T-helper 2 cell treated with Interferon-gamma antibody and Interleukin-4, amounts not matched to agents 100 ng/mL and 5 ng/mL, for 36 hours (primary cell): ENCODE data around the gene SYNRG. TPM values are rescaled to one million over a fixed set of nuclear protein-coding genes. Genes with fewer than 3 reads are reported as not detected.
"Not testable (repeated sequence)": the region's sequence is repeated elsewhere in the genome, so short reads cannot be mapped to it uniquely, and the experiment has no call there.

Source experiments
- intact Hi-C: fragments of 100-400 bp; cut with micrococcal nuclease; formaldehyde crosslinking; loops from one replicate; pipeline ENCODE4 v1.15.1; 2023
- total RNA-seq: library from RNA; stranded (reverse); gene quantifications from 2 replicates; pipeline ENCODE4 v1.2.3, GENCODE V29; 2022

SYNRG gene, protein sequence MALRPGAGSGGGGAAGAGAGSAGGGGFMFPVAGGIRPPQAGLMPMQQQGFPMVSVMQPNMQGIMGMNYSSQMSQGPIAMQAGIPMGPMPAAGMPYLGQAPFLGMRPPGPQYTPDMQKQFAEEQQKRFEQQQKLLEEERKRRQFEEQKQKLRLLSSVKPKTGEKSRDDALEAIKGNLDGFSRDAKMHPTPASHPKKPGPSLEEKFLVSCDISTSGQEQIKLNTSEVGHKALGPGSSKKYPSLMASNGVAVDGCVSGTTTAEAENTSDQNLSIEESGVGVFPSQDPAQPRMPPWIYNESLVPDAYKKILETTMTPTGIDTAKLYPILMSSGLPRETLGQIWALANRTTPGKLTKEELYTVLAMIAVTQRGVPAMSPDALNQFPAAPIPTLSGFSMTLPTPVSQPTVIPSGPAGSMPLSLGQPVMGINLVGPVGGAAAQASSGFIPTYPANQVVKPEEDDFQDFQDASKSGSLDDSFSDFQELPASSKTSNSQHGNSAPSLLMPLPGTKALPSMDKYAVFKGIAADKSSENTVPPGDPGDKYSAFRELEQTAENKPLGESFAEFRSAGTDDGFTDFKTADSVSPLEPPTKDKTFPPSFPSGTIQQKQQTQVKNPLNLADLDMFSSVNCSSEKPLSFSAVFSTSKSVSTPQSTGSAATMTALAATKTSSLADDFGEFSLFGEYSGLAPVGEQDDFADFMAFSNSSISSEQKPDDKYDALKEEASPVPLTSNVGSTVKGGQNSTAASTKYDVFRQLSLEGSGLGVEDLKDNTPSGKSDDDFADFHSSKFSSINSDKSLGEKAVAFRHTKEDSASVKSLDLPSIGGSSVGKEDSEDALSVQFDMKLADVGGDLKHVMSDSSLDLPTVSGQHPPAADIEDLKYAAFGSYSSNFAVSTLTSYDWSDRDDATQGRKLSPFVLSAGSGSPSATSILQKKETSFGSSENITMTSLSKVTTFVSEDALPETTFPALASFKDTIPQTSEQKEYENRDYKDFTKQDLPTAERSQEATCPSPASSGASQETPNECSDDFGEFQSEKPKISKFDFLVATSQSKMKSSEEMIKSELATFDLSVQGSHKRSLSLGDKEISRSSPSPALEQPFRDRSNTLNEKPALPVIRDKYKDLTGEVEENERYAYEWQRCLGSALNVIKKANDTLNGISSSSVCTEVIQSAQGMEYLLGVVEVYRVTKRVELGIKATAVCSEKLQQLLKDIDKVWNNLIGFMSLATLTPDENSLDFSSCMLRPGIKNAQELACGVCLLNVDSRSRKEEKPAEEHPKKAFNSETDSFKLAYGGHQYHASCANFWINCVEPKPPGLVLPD (N-terminal part only)
- 87.8 and 90.3 TPM in 2 replicates for total RNA-seq

DNA sequence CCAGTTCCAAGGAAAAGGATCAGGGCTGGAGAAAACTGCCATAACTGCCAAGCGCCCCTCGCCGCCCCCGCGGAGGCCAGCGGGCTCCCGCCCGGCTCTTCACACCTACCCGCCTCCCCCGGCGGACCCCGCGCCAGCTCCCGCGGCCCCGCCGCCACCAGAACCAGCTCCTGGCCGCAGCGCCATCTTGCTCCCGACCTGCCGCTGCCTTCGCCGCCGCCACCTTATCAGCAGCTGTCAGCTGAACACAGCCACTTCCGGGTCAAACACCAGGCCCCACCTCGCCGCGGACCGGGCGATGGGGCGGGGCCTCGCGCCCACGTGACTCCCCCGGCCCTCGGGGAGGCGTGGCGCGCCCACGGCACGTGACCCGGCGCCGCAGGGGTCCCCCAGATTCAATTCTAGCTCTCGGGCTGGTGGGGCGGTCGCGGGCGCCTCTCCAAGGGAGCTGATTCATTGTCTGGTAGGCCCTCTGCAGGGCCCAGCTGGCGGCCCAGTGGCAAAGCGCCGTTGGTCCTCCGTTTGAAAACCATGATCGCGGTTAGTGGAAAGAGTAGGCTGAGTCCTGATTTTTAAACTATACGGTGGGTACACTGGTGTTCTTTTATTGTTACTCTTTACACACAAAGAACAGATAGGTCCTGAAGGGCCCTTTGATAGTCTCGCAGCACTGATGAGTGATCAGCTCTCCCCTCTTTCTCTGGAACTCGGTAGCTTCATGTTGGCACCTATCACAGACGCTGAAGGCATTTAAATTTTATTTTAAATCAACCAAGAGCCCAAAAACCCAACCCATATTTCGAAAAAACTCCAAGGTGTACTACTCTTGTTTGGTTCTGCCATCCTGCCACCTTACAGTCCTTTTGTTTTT, at the start of gene SYNRG:
Gene SYNRG, minus strand, starts transcription at position 249 of the 871 bp plus-strand sequence. Its CDS starts 63 bp downstream, at position 186.
- intact Hi-C loops, result loop anchor here (1.0 to 10.0 kb wide), 4 partner anchors 34 to 1065 kb away; partner anchors contain the start of genes DDX52 and GGNBP2

DNA sequence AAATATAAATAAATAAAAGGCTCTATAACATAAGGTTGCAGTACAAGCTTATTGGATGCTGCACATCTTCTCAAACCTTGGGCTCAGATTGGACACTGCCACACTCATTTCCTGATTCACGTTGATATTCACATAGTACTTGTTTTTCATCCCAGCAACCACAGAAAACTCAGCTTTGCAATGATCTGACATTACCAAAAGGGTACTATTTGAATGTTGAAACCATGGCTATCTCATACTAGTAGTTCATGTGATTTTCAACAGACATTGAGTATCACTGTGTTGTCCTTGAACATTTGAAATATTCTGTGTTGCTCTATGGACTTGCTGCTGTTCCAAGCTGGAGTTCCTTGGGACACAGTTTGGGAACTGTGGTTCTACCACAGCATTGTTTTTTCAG, 48.0 kb upstream of the SYNRG start:
- intact Hi-C loops, result no loop called here

DNA sequence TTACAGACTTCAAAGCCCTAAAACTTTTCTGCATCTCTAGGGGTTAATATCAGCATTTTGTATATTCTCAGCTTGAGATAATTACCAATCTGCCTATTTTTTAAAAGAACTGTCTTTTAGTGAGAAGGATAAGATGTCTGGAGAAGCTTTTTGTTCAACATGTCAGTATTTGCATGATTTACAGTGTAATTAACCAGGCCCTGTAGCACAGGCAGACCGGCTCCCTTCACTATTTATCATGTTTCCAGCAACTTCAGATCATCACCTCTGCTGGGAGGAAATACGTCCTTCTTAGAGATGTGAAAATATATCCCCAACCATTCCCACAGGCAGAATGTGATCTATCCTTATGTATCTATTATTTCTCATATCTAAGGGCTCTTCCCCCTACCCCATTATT, 42.6 kb upstream of the SYNRG start:
- intact Hi-C loops, result no loop called here

DNA sequence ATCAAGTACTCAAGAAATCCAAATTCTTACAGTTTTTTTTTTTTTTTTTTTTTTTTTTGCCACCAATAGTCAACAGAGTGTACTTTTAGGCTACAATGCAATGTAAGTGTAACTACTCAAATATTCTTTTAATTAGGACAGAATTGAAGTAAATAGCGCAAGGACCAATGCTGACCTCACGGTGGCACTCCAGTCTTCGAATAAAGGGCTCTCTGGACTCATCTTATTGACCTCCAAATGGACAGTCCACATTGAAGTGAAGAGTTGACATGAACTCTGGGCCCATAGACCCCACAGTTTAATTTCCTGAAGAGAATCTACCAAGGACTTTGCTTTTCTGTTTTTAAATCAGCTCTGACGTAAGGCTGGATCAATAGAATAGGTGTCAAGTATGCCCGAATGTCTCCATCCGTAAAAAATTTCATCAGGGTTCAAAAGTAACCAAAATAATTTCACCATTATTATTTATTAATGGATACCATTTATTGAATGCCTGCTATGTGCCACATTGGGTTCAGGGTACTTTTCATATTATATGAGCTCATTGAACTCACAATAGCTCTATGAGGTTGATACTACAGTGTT, 41.3 kb upstream of the SYNRG start:
- intact Hi-C loops, result no loop called here

DNA sequence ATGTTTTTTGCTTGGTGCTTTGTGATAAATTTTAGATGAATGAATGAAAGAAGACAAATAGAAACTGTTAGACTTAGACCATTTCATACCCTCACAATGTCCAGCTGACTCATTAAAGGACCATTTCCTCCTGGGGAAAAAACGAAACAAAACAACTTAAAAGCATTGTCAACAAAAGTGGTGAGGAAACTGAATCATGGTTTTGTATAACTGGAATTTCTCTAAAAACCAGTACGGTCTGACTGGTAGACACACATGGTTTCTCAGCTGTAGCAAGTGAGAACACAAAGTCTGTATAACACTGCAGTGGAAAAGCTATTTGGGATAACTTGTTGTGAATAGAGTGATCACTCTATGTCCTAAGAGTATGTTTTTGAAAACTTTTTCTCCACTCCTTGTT, 39.3 kb upstream of the SYNRG start:
- intact Hi-C loops, result loop anchor here (10.0 kb wide), 2 partner anchors 116 to 146 kb away; no protein-coding TSS in a partner anchor

DNA sequence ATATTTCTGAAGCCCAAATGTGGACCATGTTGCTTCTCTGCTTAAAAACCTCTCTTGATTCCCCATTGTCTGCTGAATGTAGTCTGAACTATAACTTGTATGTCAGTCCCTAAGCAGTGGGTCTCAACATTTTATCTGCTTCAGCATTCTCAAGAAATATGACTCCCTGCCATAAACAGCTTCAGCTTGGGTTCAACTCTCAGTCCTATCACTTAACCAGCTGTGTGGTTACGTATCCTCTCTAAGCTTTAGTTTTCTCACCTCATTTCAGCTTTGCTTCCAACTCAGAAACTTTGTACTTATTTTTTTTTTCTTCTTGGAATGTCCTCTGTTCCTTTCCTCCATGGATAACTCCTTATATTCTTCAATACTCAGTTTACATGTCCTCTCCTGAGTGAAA, 38.6 kb upstream of the SYNRG start:
- intact Hi-C loops, result loop anchor here (10.0 kb wide), 2 partner anchors 117 to 147 kb away; no protein-coding TSS in a partner anchor

DNA sequence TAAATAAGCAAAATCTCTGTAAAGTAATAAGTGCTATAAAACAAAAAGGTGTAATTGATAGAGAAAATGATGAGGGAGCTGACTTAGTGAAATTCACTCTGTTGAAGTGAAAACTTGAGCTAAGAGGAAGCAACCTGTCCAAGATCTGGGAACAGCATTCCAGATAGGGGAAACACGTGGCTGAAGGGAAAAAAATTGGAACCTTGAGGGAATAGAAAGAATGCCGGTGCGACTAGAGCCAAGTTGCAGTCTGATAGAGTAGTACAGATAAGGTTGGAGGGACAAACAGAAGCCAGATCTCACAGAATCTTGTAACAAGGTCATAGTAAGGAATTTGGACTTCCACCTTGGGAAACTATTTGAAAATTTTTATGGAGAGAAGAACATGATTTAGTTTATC, 34.7 kb upstream of the SYNRG start:
- intact Hi-C loops, result loop anchor here (1.0 to 10.0 kb wide), 3 partner anchors 35 to 151 kb away; partner anchors contain the start of gene SYNRG

DNA sequence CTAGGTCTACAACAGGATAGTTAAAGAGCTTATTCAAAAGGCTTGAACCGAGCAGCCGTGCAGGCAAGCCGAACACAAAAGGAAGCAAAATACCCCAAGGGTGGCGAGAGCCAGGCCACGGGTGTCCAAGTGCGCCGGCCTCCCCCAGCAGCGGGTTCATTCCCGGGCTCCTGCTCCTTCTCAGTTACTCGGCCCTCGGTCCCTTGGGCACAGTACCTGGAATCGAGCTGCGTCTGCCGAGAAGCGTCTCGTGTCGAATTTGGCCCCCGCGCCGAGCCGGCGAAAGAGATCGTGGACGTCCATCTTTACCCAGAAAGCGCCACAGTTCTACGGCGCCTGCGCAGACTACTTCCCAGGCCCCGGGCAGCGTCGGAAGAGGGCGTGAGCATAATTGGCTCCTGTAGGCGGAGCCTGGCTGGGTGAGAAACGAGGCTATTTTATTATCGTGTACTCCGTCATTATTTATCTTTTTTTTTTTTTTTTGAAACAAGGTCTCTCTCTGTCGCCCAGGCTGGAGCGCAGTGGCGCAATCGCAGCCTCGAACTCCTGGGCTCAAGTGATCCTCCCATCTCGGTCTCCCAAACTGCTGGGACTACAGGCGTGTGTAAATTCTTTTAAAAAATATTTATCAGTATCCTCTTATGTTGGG, 34.0 kb upstream of the SYNRG start, which contains the start of gene DDX52:
Gene DDX52, minus strand, starts transcription at position 329 of the 649 bp plus-strand sequence. Its CDS starts 26 bp downstream, at position 303.
- intact Hi-C loops, result loop anchor here (1.0 to 10.0 kb wide), 3 partner anchors 34 to 152 kb away; partner anchors contain the start of gene SYNRG

DNA sequence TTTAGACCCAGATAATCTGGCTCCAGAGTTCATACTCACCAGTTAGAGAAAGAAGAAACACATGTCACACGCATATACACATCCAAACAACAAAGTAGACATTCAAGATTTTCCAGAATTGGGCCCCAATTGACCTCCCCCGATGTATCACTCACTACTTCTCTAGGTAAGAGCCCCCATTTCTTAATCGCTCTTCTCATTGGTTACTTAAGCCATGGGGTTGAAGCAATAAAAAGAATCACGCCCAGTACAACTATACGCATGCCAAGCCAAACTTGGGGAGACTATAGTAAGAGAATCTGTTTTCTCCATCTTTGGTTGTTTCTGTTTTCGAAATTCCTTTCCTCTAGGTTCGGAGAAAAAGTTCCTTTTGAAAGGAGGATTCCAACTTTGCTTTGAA, 33.5 kb upstream of the SYNRG start:
- intact Hi-C loops, result loop anchor here (1.0 to 10.0 kb wide), 3 partner anchors 33 to 152 kb away; partner anchors contain the start of gene SYNRG

DNA sequence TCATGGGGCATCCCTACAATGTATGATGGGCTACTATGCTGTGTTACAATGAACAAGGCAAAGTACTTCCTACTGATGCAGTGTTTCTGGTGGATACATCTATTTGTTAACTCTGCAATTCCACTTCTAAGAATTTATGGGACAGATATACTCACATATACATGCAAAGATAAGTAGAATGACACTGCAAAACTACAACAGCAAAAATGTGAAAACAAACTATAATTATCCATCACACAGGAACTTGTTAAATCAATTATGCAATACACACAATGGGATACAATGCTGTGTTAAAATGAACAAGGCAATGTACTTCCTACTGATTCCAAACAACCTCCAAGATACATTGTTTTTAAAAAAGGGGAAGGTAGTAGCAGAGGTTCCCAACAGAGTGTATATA, 30.8 kb upstream of the SYNRG start:
- intact Hi-C loops, result loop anchor here (10.0 kb wide), 2 partner anchors 125 to 155 kb away; no protein-coding TSS in a partner anchor

DNA sequence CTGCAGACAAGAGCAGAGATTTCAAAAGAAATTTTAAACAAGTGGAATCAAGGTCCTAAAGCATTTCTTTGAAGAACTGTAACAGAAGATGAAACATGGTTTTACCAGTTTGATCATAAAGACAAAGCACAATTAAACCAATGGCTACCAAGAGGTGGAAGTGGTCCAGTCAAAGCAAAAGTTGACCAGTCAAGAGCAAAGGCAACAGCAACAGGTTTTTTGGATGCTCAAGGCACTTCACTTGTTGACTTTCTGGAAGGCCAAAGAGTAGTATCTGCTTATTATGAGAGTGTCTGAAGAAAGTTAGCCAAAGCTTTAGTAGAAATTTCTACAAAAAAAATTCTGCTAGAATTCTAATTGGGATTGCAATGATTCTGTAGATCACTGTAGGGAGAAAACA, 28.7 kb upstream of the SYNRG start:
- intact Hi-C loops, result no loop called here

DNA sequence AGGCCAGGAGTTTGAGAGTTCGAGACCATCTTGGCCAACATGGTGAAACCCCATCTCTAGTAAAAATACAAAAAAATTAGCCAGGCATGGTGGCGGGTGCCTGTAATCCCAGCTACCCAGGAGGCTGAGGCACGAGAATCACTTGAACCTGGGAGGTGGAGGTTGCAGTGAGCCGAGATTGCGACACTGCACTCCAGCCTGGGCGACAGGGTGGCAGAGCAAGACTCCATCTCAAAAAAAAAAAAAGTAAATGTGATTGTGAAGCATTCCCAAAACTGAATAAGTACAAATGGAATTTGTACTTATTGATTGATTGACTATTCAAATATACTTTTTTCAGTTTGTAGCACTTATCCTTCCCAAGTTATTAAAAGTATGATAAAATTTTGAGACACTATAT, 7.2 kb upstream of the SYNRG start:
- intact Hi-C loops, result not testable (repeated sequence)

DNA sequence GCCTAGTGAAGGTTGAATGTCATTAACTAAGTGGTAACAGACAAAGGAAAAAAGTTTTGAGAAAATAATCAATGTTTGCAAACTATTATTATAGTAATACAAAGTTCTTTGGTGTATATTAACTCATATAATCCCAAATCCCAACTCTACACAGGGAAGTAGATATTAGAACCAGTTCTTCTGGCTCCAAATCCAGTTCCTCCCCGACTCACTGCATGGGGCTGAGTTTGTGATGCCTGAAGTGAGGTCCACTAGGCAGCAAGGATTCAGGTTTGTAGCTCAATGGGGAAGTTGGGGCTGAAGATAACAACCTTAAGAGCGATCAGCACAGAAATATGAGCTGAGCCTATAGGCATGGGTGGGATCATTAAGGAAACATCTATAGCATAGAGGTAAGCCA, 5.6 kb upstream of the SYNRG start:
- intact Hi-C loops, result no loop called here

DNA sequence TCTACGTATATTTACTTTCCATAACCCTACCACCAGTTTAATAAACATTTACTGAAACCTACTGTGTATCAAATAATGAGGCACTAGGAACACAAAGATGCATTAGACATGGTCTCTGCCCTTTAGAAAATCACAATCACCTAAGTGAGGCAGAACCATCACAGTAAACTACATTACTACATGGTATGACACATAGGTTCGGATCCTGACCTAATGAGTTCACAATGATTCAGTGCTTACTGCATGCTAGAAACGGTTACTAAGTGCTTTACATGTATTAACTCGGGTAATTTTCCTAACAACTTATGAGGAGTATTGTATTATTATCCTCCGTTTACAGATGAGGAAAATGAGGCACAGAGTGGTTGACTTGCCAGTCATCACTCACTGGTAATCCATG, 5.2 kb upstream of the SYNRG start:
- intact Hi-C loops, result no loop called here

DNA sequence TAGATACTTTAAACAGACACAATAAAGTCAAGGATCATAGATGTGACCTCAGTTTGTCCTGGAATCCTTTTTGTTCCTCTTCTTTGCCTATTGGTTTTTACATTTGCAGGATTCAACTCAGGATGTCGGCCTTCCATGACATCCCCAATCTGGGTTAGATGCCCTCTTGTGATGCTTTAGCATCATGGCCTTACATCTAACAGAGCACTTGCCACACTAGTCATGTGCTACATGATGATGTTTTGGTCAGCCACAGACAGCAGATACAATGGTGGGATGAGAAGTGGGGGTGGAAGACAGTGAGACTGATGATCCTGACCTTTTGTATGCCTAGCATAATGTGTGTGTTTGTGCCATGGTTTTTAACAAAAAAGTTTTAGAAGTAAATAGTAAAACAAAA, 1.8 kb upstream of the SYNRG start:
- intact Hi-C loops, result no loop called here

DNA sequence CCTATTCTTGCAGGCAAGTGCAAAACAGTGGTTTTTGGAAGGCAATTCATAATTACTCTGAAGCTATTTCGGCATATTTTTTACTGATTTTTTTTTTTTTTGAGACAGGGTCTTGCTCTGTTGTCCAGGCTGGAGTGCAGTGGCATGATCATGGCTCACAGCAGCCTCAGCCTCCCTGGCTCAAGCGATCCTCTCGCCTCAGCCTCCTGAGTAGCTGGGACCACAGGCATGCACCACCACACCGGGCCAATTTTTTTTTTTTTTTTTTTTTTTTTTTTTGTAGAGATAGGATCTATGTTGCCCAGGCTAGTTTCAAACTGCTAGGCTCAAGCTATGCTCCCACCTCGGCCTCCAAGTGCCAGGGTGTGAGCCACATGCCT, 813 bp upstream of the SYNRG start:
- intact Hi-C loops, result not testable (repeated sequence)

DNA sequence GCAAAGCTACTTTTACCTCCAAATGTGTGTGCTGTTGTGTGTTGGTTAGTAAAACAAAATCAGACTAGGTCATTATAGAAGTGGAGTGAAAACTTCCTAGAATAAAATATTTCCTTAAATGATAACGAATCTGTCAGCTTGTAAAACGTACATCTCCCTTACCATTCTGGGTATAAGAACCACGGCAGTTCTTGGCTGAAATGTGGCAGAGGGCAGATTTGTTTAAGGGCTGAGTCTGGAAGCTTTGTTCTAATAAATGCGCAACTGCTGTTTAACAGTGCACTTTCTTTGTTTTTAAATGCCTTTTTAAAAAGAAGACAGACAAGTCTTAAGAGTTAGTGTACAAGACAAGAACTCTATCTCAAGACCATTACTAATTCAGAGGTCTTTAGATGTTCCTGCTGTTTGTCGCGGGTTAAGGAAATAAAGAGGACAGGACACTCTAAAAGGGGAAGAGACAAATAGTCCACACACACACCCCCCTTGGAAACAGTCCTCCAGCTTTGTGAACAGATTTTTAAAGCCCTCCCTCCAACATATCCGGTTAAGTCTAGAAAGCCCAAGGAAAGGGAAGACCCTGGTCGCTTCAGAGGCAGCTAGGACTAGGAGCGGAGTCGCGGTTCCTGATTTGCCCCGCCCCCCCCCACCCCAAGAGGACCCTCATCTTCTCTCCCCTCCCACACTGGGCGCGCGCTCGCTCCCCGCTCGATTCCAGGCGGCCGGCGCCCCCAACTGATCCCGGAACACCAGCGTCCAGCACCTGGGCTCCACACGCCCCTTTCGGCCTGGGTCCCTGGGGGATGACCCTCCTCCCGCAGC, 658 bp downstream of the SYNRG start:
- intact Hi-C loops, result loop anchor here (1.0 to 10.0 kb wide), 4 partner anchors 35 to 1064 kb away; partner anchors contain the start of genes DDX52 and GGNBP2
